ENCODE data around the gene TM4SF18. TPM values are rescaled to one million over a fixed set of nuclear protein-coding genes. Genes with fewer than 3 reads are reported as not detected.

Gene TM4SF18
- total and polyA plus RNA-seq, 11 donors: 4.5 to 19.9 (median 8.9) TPM

DNA sequence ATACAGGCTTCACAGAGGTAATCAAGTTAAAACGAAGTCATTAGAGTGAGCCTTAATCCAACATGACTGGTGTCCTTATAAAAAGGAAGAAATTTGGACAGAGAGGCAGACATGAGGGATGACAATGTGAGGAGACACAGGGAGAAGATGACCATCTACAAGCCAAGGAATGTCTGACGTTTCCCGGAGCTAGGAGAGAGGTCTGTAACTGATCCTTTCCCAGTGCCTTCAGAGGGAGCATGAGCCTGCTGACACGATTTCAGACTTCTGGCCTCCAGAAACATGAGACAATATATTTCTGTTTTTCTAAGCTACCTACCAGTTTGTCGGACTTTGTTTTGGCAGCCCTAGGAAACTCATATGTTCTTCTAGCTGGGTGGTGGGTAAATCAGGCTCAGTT lies 28.9 kb upstream of the TM4SF18 start:
- Histone ChIP-seq H3K4me3 (no peak overlapping the region), H3K27me3 (no peaks in the 10 kb centered on the region), H3K9me3 (no peaks in the 10 kb centered on the region), H3K4me1 (peaks cover 0 to 5% (median 0%) of the 10 kb centered on the region in 12 donors), H3K36me3 (no peaks in the 10 kb centered on the region), H3K27ac (no peak overlapping the region)
- DNase-seq: no peak
- intact Hi-C loops (cut with DNase I): no loop called here
- no peak for TF ChIP-seq POLR2A (IDR thresholded peaks at IDR 0.05)
- TF ChIP-seq, protein P1, sequence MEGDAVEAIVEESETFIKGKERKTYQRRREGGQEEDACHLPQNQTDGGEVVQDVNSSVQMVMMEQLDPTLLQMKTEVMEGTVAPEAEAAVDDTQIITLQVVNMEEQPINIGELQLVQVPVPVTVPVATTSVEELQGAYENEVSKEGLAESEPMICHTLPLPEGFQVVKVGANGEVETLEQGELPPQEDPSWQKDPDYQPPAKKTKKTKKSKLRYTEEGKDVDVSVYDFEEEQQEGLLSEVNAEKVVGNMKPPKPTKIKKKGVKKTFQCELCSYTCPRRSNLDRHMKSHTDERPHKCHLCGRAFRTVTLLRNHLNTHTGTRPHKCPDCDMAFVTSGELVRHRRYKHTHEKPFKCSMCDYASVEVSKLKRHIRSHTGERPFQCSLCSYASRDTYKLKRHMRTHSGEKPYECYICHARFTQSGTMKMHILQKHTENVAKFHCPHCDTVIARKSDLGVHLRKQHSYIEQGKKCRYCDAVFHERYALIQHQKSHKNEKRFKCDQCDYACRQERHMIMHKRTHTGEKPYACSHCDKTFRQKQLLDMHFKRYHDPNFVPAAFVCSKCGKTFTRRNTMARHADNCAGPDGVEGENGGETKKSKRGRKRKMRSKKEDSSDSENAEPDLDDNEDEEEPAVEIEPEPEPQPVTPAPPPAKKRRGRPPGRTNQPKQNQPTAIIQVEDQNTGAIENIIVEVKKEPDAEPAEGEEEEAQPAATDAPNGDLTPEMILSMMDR (IDR thresholded peaks at IDR 0.05): no peak
- 69 to 79% (median 74%) methylated on average over 5 of the region's 5 CpGs for WGBS, 4 donors
- ATAC-seq: no peak

DNA sequence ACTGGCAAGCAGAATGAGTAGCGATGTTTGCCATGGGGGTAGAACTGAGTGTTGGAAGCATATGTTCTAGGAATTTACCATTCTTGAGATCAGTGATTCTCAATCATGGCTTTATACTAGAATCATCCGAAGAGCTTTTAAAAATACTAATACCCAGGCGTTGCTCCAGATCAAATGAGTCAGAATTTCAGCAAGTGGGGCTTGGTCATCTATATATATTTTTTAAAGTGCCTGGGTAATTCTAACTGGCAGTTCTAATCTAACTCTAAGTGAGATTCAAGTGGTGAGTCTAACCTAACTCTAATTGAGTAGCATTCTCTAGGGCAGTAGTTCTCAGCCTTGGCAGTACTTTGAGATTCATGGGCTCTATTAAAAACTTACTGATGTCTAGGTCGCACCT lies 23.2 kb upstream of the TM4SF18 start:
- 76 to 92% (median 81%) methylated on average over 4 of the region's 4 CpGs for WGBS, 4 donors
- TF ChIP-seq POLR2A (IDR thresholded peaks at IDR 0.05): no peak
- TF ChIP-seq, protein P1 (IDR thresholded peaks at IDR 0.05): no peak
- H3K27ac ChIP-seq: no peak overlapping the region
- H3K9me3 ChIP-seq: no peaks in the 10 kb centered on the region
- H3K4me1 ChIP-seq: peaks cover 0 to 12% (median 1%) of the 10 kb centered on the region in 12 donors
- ATAC-seq (no peak), DNase-seq (no peak)
- no peak overlapping the region for H3K4me3 ChIP-seq
- H3K36me3 ChIP-seq: no peaks in the 10 kb centered on the region
- intact Hi-C loops (cut with DNase I): no loop called here
- no peaks in the 10 kb centered on the region for H3K27me3 ChIP-seq

DNA sequence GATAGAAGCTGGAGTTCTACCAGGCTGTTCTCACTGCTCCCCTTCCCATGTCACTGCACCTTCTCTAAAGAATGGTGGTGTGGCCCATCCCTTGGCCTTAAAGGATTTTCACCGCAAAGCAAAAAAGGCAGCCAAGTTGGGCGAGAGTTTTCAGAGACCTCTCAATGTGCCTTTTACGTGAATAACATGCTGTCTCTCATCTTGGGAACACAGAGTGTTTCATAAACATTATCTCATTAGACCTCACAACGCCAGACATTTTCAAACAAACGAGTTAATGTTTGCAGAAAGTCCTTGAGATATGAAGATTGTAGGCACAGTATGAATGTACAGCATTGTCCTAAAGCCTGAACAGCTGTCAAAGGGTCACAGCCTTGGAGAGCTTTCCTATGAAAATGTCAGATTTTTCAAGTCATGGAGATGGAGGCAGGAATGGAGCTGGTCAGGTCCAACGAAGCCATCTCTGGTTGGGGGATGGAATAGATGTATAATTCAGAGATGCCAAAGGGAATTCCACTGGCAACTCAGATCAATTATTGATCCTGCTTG lies 22.7 kb upstream of the TM4SF18 start:
- H3K36me3 ChIP-seq: no peaks in the 10 kb centered on the region
- no peak overlapping the region for H3K27ac ChIP-seq
- H3K4me1 ChIP-seq: peaks cover 0 to 12% (median 1%) of the 10 kb centered on the region in 12 donors
- TF ChIP-seq, protein P1 (IDR thresholded peaks at IDR 0.05): no peak
- no peak for TF ChIP-seq POLR2A (IDR thresholded peaks at IDR 0.05)
- ATAC-seq (peak in 2 of 4 donors; percentile 22 to 42), DNase-seq (no peak)
- intact Hi-C loops (cut with DNase I): no loop called here
- 75 to 79% (median 79%) methylated on average over 6 of the region's 6 CpGs for WGBS, 4 donors
- no peak overlapping the region for H3K4me3 ChIP-seq
- no peaks in the 10 kb centered on the region for H3K9me3 ChIP-seq
- H3K27me3 ChIP-seq: no peaks in the 10 kb centered on the region

DNA sequence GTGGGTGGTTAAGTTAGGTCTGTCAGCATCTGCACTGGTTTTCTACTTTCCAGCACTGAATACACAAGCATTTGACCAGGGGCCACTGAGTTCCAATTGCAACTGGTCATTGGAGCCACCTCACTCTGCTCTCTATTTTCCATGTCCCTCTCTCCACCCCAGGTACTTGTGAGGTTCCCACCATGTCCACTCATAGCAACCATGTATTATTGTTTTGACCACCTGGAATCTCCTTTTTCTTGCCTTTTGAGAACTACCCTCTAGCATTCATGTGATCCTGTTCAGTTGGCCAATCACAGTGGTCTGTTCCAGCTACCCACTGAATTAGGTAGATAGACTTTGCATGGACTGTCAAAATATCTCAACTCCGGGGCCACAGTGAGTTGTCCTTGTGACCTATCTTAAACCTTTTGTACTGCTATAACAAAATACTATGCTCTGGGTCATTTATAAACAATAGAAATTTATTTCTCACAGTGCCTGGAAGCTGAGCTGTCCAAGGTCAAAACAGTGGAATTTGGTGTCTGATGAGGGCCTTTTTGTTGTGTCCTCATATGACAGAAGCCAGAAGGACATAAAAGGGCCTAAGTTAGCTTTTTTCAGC lies 20.2 kb upstream of the TM4SF18 start:
- DNase-seq: no peak
- peak overlapping the region in 5 of 12 donors; percentile 1 to 42 (median 8) for H3K27ac ChIP-seq
- no peak for TF ChIP-seq POLR2A (IDR thresholded peaks at IDR 0.05)
- TF ChIP-seq, protein P1 (IDR thresholded peaks at IDR 0.05): no peak
- ATAC-seq: no peak
- intact Hi-C loops (cut with DNase I): loop anchor here in 7 of 10 donors (2.0 to 5.0 kb wide), 3 partner anchors 39 to 129 kb away; no protein-coding TSS in a partner anchor
- peaks cover 0 to 12% (median 1%) of the 10 kb centered on the region in 12 donors for H3K4me1 ChIP-seq
- H3K4me3 ChIP-seq: no peak overlapping the region
- WGBS, 4 donors: 56 to 70% (median 65%) methylated on average over 1 of the region's 1 CpG
- H3K9me3 ChIP-seq: no peaks in the 10 kb centered on the region
- H3K27me3 ChIP-seq: no peaks in the 10 kb centered on the region
- H3K36me3 ChIP-seq: no peaks in the 10 kb centered on the region
